Measurements from ENCODE around the gene PLXNB1. TPM values are rescaled to one million over a fixed set of nuclear protein-coding genes. Genes with fewer than 3 reads are reported as not detected.
A peak's percentile ranks its signal among the peaks of the same experiment; 100 is the strongest.

The PLXNB1 gene
- total and polyA plus RNA-seq, 7 donors: 2.3 to 6.1 (median 2.5) TPM

DNA sequence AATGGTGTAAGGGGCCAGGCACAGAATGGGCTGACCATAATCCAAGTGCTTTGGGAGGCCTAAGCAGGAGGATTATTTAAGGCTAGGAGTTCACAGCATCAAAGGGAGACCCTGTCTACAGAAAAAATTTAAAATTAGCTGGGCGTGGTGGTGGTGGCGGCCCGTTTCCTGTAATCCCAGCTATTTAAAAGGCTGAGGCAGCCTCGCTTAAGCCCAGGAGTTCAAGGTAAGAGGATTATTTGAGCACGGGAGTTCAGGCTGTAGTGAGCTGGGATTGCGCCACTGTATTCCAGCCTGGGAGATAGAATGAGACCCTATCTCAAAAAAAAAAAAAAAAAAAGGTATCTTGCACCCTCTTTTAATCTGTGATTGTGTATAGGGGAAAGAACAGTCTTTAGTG, 12.1 kb upstream of the PLXNB1 start:
- WGBS, 3 donors: 74 to 78% (median 75%) methylated on average over 6 of the region's 6 CpGs
- DNase-seq: no peak

DNA sequence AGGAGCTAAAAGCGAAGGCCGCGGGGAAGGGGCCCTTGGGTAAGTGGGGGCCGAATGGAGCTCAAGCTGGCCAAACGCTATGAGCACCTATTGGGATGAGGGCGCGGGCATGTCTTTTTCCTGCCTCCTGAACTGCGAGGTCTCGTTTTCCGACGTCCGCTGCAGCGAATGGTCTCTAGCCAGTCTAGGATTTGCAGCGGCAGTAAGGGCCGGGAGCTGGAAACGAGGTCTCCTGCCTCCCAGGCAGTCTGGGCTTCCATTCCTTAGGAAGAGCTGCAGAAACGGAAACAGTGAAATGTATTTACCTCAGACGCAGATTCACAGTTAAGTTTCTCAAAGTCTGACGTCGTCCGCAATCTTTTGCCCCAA, 10.7 kb upstream of the PLXNB1 start:
- H3K36me3 ChIP-seq (ENCODE audit: insufficient read depth in 1 of 2, low read depth in 1 of 2): peaks cover 0 to 36% of the 10 kb centered on the region in 2 donors
- H3K27me3 ChIP-seq (ENCODE audit: insufficient read depth in 3 of 3, low read length in 2 of 3): no peaks in the 10 kb centered on the region
- ATAC-seq: peak in 3 of 4 donors; percentile 3 to 26 (median 15)
- no peak for DNase-seq
- intact Hi-C loops (cut with DNase I): no loop called here
- H3K9me3 ChIP-seq: no peaks in the 10 kb centered on the region
- TF ChIP-seq, protein P1, sequence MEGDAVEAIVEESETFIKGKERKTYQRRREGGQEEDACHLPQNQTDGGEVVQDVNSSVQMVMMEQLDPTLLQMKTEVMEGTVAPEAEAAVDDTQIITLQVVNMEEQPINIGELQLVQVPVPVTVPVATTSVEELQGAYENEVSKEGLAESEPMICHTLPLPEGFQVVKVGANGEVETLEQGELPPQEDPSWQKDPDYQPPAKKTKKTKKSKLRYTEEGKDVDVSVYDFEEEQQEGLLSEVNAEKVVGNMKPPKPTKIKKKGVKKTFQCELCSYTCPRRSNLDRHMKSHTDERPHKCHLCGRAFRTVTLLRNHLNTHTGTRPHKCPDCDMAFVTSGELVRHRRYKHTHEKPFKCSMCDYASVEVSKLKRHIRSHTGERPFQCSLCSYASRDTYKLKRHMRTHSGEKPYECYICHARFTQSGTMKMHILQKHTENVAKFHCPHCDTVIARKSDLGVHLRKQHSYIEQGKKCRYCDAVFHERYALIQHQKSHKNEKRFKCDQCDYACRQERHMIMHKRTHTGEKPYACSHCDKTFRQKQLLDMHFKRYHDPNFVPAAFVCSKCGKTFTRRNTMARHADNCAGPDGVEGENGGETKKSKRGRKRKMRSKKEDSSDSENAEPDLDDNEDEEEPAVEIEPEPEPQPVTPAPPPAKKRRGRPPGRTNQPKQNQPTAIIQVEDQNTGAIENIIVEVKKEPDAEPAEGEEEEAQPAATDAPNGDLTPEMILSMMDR (IDR thresholded peaks at IDR 0.05): no peak
- H3K4me1 ChIP-seq: peaks cover 24% of the 10 kb centered on the region
- peak overlapping the region; percentile 92 for H3K27ac ChIP-seq
- 2 to 3% (median 2%) methylated on average over 21 of the region's 21 CpGs for WGBS, 3 donors
- H3K4me3 ChIP-seq: peak overlapping the region; percentile 89

More for the DNA sequence above, 12.1 kb upstream of the PLXNB1 start:
- Histone ChIP-seq H3K27ac (peak overlapping the region; percentile 36), H3K4me3 (no peak overlapping the region), H3K27me3 (ENCODE audit: insufficient read depth in 3 of 3, low read length in 2 of 3) (no peaks in the 10 kb centered on the region), H3K9me3 (no peaks in the 10 kb centered on the region), H3K4me1 (peaks cover 30% of the 10 kb centered on the region), H3K36me3 (ENCODE audit: insufficient read depth in 1 of 2, low read depth in 1 of 2) (peaks cover 0 to 36% of the 10 kb centered on the region in 2 donors)
- no peak for ATAC-seq
- intact Hi-C loops (cut with DNase I): no loop called here
- TF ChIP-seq, protein P1 (IDR thresholded peaks at IDR 0.05): no peak

DNA sequence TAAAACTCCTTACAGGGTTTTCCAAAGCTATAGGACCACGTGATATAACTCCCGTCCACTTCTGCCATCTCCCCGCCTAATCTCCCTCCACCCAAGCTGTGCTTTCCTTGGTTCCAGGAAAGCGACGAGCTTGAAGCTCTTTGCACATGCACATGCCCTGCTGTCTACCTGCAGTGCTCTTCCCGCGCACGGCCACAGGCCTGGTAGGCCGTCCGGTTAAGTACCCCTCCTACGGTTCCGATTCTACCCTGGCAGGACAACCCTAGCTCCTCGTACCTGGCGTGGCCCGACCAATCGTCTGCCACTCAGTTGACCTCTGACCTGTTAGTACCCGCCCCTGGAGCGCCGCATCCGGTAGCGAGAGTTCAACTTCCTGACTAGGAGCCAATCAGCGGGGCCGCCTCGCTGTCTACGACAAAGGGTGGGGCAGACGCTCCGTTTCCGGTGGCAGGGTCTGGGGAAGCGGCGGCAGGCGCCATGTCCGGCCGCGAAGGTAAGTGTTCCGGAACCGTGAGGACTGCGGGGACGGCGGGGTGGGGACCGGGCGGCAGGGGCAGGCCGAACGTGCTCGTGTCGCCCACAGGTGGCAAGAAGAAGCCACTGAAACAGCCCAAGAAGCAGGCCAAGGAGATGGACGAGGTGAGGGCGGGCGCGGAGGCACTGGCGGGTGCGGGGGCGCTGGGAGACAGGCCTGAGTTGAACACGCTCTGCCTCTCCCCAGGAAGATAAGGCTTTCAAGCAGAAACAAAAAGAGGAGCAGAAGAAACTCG, 10.1 kb upstream of the PLXNB1 start, which contains the start of the genes CCDC51 and TMA7:
CCDC51 (minus strand) TSS at position 300 of the 770 bp plus-strand sequence. CDS start 4,991 bp downstream, outside the sequence.
TMA7 (plus strand) TSS at position 438 of the 770 bp plus-strand sequence; CDS start at position 478, 40 bp downstream.
- Histone ChIP-seq H3K27me3 (ENCODE audit: insufficient read depth in 3 of 3, low read length in 2 of 3) (no peaks in the 10 kb centered on the region), H3K36me3 (ENCODE audit: insufficient read depth in 1 of 2, low read depth in 1 of 2) (peaks cover 0 to 36% of the 10 kb centered on the region in 2 donors), H3K4me3 (peak within 1 kb of the TSS; percentile 89), H3K4me1 (peaks cover 23% of the 10 kb centered on the region), H3K9me3 (no peaks in the 10 kb centered on the region), H3K27ac (peak within 1 kb of the TSS; percentile 92)
- WGBS, 3 donors: 0% methylated on average over 54 of the region's 54 CpGs
- intact Hi-C loops (cut with DNase I): loop anchor here in 1 of 2 donors (5.0 kb wide), 1 partner anchor 248 kb away; no protein-coding TSS in a partner anchor
- ATAC-seq (peak; percentile 97 to 100 (median 98)), DNase-seq (peak; percentile 98 to 99)
- TF ChIP-seq, protein P1 (IDR thresholded peaks at IDR 0.05): no peak

DNA sequence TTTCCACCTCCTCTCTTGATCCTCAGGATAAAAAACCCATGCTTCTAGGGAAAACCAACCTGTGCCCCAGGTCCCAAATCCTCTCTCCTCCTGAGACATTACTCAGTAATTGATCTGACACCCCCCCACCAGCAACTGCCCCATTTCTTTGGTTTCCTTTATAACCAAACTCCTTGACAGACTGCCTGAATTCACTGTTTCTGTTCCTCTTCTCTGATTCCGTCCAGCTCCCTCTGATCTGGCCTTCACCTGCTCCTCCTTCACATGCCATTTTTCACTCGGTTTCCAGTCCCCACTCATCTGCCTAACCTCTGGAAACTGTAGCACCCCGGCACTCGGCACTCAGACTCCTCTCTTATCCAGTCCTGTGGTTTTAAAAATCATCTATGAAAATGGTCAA, 7.9 kb upstream of the PLXNB1 start:
- DNase-seq: no peak

More for the DNA sequence above, 7.9 kb upstream of the PLXNB1 start:
- no peak overlapping the region for H3K27ac ChIP-seq
- H3K27me3 ChIP-seq (ENCODE audit: insufficient read depth in 3 of 3, low read length in 2 of 3): no peaks in the 10 kb centered on the region
- ATAC-seq: no peak
- TF ChIP-seq, protein P1 (IDR thresholded peaks at IDR 0.05): no peak
- H3K9me3 ChIP-seq: no peaks in the 10 kb centered on the region
- H3K4me1 ChIP-seq: peaks cover 23% of the 10 kb centered on the region
- peaks cover 3 to 32% of the 10 kb centered on the region in 2 donors for H3K36me3 ChIP-seq (ENCODE audit: insufficient read depth in 1 of 2, low read depth in 1 of 2)
- intact Hi-C loops (cut with DNase I): loop anchor here (2.0 to 5.0 kb wide), 2 partner anchors 165 to 246 kb away; no protein-coding TSS in a partner anchor
- 79 to 86% (median 85%) methylated on average over 4 of the region's 4 CpGs for WGBS, 3 donors
- no peak overlapping the region for H3K4me3 ChIP-seq

Measured in psoas muscle (tissue), 8 donors.